Lower leg skin (tissue), 3 donors: ENCODE measurements around the gene TMEM117.

ENCODE experiments used
- CTCF ChIP-seq, 3 donors: fragments of 450-650 bp; IDR thresholded peaks; one replicate each; pipeline ENCODE4 v1.5.1; 2016; ENCODE audit warnings: antibody characterized with exemption in 3 of 3, mild to moderate bottlenecking in 3 of 3, moderate library complexity in 2 of 3
- POLR2A ChIP-seq, 2 donors: fragments of 450-650 bp; IDR thresholded peaks; one replicate each; pipeline ENCODE4 v1.6.1; 2016 to 2017; ENCODE audit warnings: antibody characterized with exemption in 2 of 2, mild to moderate bottlenecking in 1 of 2, moderate library complexity in 1 of 2

- no peak for TF ChIP-seq CTCF (IDR thresholded peaks at IDR 0.05)
- no peak for TF ChIP-seq POLR2A (IDR thresholded peaks at IDR 0.05)
Measured at GRCh38 chr12:44380861-44381260, 545.0 kb downstream of the TMEM117 start.
